ENCODE results near the gene FGD4. TPM values are rescaled to one million over a fixed set of nuclear protein-coding genes. Genes with fewer than 3 reads are reported as not detected.
"Not testable (repeated sequence)": the region's sequence is repeated elsewhere in the genome, so short reads cannot be mapped to it uniquely, and the experiment has no call there.

The FGD4 gene
- total and polyA plus RNA-seq, 8 donors = 18.6 to 38.9 (median 25.5) TPM

- Histone ChIP-seq H3K27ac (peak overlapping the region in 1 of 2 donors; percentile 72), H3K36me3 (peaks cover 0 to 28% of the 10 kb centered on the region in 2 donors), H3K27me3 (no peaks in the 10 kb centered on the region), H3K9me3 (no peaks in the 10 kb centered on the region), H3K4me1 (peaks cover 15 to 32% of the 10 kb centered on the region in 2 donors), H3K4me3 (no peak overlapping the region)
- ATAC-seq (no peak), DNase-seq (no peak)
- TF ChIP-seq CTCF (IDR thresholded peaks at IDR 0.05) = no peak
- intact Hi-C loops (cut with DNase I) = no loop called here
Measured at GRCh38 chr12:32561931-32562341, 162.6 kb downstream of the FGD4 start.

GRCh38 chr12:32562413-32562812 is 163.1 kb downstream of the FGD4 start:
- H3K9me3 ChIP-seq; ATAC-seq; DNase-seq; H3K27me3 ChIP-seq; H3K4me3 ChIP-seq; intact Hi-C loops (cut with DNase I): not testable (repeated sequence)
- H3K4me1 ChIP-seq = peaks cover 15 to 36% of the 10 kb centered on the region in 2 donors
- peaks cover 0 to 26% of the 10 kb centered on the region in 2 donors for H3K36me3 ChIP-seq
- H3K27ac ChIP-seq = peak overlapping the region in 1 of 2 donors; percentile 72

GRCh38 chr12:32566663-32567295 is 167.4 kb downstream of the FGD4 start:
- Histone ChIP-seq H3K36me3 (peaks cover 0 to 26% of the 10 kb centered on the region in 2 donors), H3K27ac (peak overlapping the region; percentile 21 to 40), H3K4me3 (no peak overlapping the region), H3K9me3 (no peaks in the 10 kb centered on the region), H3K27me3 (no peaks in the 10 kb centered on the region), H3K4me1 (peaks cover 9 to 38% of the 10 kb centered on the region in 2 donors)
- no peak for DNase-seq
- peak; percentile 75 for ATAC-seq
- TF ChIP-seq CTCF (IDR thresholded peaks at IDR 0.05) = no peak
- intact Hi-C loops (cut with DNase I) = no loop called here

- DNase-seq (no peak), ATAC-seq (peak; percentile 52)
- Histone ChIP-seq H3K4me3 (no peak overlapping the region), H3K9me3 (no peaks in the 10 kb centered on the region), H3K27ac (peak overlapping the region; percentile 21 to 31), H3K36me3 (peaks cover 0 to 26% of the 10 kb centered on the region in 2 donors), H3K4me1 (peaks cover 9 to 38% of the 10 kb centered on the region in 2 donors), H3K27me3 (no peaks in the 10 kb centered on the region)
- intact Hi-C loops (cut with DNase I) = no loop called here
- no peak for TF ChIP-seq CTCF (IDR thresholded peaks at IDR 0.05)
Measured at GRCh38 chr12:32567296-32567674, 167.9 kb downstream of the FGD4 start.

GRCh38 chr12:32568228-32568627 is 168.9 kb downstream of the FGD4 start:
- ATAC-seq (peak; percentile 60), DNase-seq (no peak)
- H3K27ac ChIP-seq = peak overlapping the region; percentile 21 to 31
- no peaks in the 10 kb centered on the region for H3K9me3 ChIP-seq
- peaks cover 9 to 38% of the 10 kb centered on the region in 2 donors for H3K4me1 ChIP-seq
- no peak overlapping the region for H3K4me3 ChIP-seq
- no peak for TF ChIP-seq CTCF (IDR thresholded peaks at IDR 0.05)
- intact Hi-C loops (cut with DNase I) = no loop called here
- no peaks in the 10 kb centered on the region for H3K27me3 ChIP-seq
- H3K36me3 ChIP-seq = peaks cover 0 to 29% of the 10 kb centered on the region in 2 donors

- H3K9me3 ChIP-seq = no peaks in the 10 kb centered on the region
Measured at GRCh38 chr12:32569259-32569658, 169.9 kb downstream of the FGD4 start.

More at GRCh38 chr12:32569259-32569658, 169.9 kb downstream of the FGD4 start:
- no peak overlapping the region for H3K4me3 ChIP-seq
- H3K36me3 ChIP-seq = peaks cover 0 to 30% of the 10 kb centered on the region in 2 donors
- ATAC-seq (no peak), DNase-seq (no peak)
- no peak for TF ChIP-seq CTCF (IDR thresholded peaks at IDR 0.05)
- peaks cover 9 to 38% of the 10 kb centered on the region in 2 donors for H3K4me1 ChIP-seq
- intact Hi-C loops (cut with DNase I) = no loop called here
- H3K27me3 ChIP-seq = no peaks in the 10 kb centered on the region
- H3K27ac ChIP-seq = peak overlapping the region in 1 of 2 donors; percentile 21

Data from left lung (tissue), 10 donors.